Chondrocyte (in vitro differentiated cells): ENCODE results near the gene MAPK7. TPM values are rescaled to one million over a fixed set of nuclear protein-coding genes. Genes with fewer than 3 reads are reported as not detected.
A peak's percentile ranks its signal among the peaks of the same experiment; 100 is the strongest.

Source experiments
- DNase-seq: peaks from one replicate; pipeline ENCODE4 v3.0.0; 2021; ENCODE audit warnings: mixed read lengths, low spot score
- H3K27ac Mint-ChIP-seq: one replicate; pipeline ENCODE4 v1.8.0; 2021; ENCODE audit warnings: mild to moderate bottlenecking, moderate library complexity, mixed read lengths; ENCODE audit not compliant: unreplicated experiment
- H3K27me3 Mint-ChIP-seq: 2 replicates; pipeline ENCODE4 v1.8.0; 2021; ENCODE audit warnings: low read depth, mixed read lengths
- H3K36me3 Mint-ChIP-seq: 2 replicates; pipeline ENCODE4 v1.8.0; 2021; ENCODE audit warnings: low read depth, mixed read lengths
- H3K4me1 Mint-ChIP-seq: 2 replicates; pipeline ENCODE4 v1.8.0; 2021; ENCODE audit warnings: low read depth, mild to moderate bottlenecking, mixed read lengths
- H3K4me3 Mint-ChIP-seq: one replicate; pipeline ENCODE4 v1.8.0; 2021; ENCODE audit warnings: mild to moderate bottlenecking, moderate library complexity, mixed read lengths; ENCODE audit not compliant: unreplicated experiment
- H3K9me3 Mint-ChIP-seq: 2 replicates; pipeline ENCODE4 v1.8.0; 2021; ENCODE audit warnings: low read depth, mixed read lengths
- total RNA-seq: library from RNA; stranded (reverse); gene quantifications from 3 replicates; pipeline ENCODE4 v1.2.1, GENCODE V29; 2021
- TF ChIP-seq, protein P1 (sequence below): fragments of 200-600 bp; sonication (generic); IDR thresholded peaks from 2 replicates; pipeline ENCODE4 v1.5.0; 2021; ENCODE audit warnings: antibody characterized with exemption, mild to moderate bottlenecking, moderate library complexity

The MAPK7 gene
- total RNA-seq, 1 donor from 2014 or later, result 52.3 TPM

GRCh38 chr17:19381741-19382444 lies 3.6 kb downstream of the MAPK7 start:
- H3K36me3 Mint-ChIP-seq, result peaks cover 31% of the 10 kb centered on the region
- DNase-seq, result peak; percentile 86
- H3K4me1 Mint-ChIP-seq, result peaks cover 74% of the 10 kb centered on the region
- TF ChIP-seq, protein P1, sequence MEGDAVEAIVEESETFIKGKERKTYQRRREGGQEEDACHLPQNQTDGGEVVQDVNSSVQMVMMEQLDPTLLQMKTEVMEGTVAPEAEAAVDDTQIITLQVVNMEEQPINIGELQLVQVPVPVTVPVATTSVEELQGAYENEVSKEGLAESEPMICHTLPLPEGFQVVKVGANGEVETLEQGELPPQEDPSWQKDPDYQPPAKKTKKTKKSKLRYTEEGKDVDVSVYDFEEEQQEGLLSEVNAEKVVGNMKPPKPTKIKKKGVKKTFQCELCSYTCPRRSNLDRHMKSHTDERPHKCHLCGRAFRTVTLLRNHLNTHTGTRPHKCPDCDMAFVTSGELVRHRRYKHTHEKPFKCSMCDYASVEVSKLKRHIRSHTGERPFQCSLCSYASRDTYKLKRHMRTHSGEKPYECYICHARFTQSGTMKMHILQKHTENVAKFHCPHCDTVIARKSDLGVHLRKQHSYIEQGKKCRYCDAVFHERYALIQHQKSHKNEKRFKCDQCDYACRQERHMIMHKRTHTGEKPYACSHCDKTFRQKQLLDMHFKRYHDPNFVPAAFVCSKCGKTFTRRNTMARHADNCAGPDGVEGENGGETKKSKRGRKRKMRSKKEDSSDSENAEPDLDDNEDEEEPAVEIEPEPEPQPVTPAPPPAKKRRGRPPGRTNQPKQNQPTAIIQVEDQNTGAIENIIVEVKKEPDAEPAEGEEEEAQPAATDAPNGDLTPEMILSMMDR, result no peak
- no peak overlapping the region for H3K4me3 Mint-ChIP-seq
- no peaks in the 10 kb centered on the region for H3K9me3 Mint-ChIP-seq
- peak overlapping the region; percentile 49 for H3K27ac Mint-ChIP-seq
- H3K27me3 Mint-ChIP-seq, result no peaks in the 10 kb centered on the region

- TF ChIP-seq, protein P1, result no peak
- no peaks in the 10 kb centered on the region for H3K9me3 Mint-ChIP-seq
- H3K36me3 Mint-ChIP-seq, result peaks cover 31% of the 10 kb centered on the region
- H3K4me3 Mint-ChIP-seq, result no peak overlapping the region
- peaks cover 77% of the 10 kb centered on the region for H3K4me1 Mint-ChIP-seq
- H3K27me3 Mint-ChIP-seq, result no peaks in the 10 kb centered on the region
- H3K27ac Mint-ChIP-seq, result peak overlapping the region; percentile 49
- DNase-seq, result peak; percentile 51
Measured at GRCh38 chr17:19382531-19383444, 4.5 kb downstream of the MAPK7 start.

- Mint-ChIP-seq H3K36me3 (peaks cover 31% of the 10 kb centered on the region), H3K4me1 (peaks cover 87% of the 10 kb centered on the region), H3K27ac (peak overlapping the region; percentile 99), H3K27me3 (no peaks in the 10 kb centered on the region), H3K9me3 (no peaks in the 10 kb centered on the region), H3K4me3 (no peak overlapping the region)
- peak; percentile 71 for DNase-seq
- TF ChIP-seq, protein P1, result no peak
Measured at GRCh38 chr17:19383681-19384470, 5.6 kb downstream of the MAPK7 start.

- DNase-seq, result peak; percentile 85
- Mint-ChIP-seq H3K9me3 (no peaks in the 10 kb centered on the region), H3K4me3 (peak overlapping the region; percentile 78), H3K36me3 (peaks cover 24% of the 10 kb centered on the region), H3K27ac (peak overlapping the region; percentile 99), H3K27me3 (no peaks in the 10 kb centered on the region), H3K4me1 (peaks cover 87% of the 10 kb centered on the region)
- TF ChIP-seq, protein P1, result no peak
Measured at GRCh38 chr17:19384723-19385391, 6.6 kb downstream of the MAPK7 start.
